Measurements from ENCODE around the gene GSDME.

The GSDME gene

GRCh38 chr7:24769014-24769830, 12.0 kb upstream of the GSDME start:
- no peak for DNase-seq

GRCh38 chr7:24767878-24768569, 10.8 kb upstream of the GSDME start:
- no peak for DNase-seq

GRCh38 chr7:24764972-24765744, 7.9 kb upstream of the GSDME start:
- DNase-seq, result no peak

- DNase-seq, result no peak
Measured at GRCh38 chr7:24764011-24764410, 6.7 kb upstream of the GSDME start.

- no peak for DNase-seq
Measured at GRCh38 chr7:24763303-24763901, 6.1 kb upstream of the GSDME start.

- no peak for DNase-seq
Measured at GRCh38 chr7:24762771-24763170, 5.5 kb upstream of the GSDME start.

GRCh38 chr7:24760968-24761367, 3.7 kb upstream of the GSDME start:
- DNase-seq, result no peak

GRCh38 chr7:24756545-24757352, 515 bp downstream of the GSDME start:
- no peak for DNase-seq

GRCh38 chr7:24755541-24756407, 1.5 kb downstream of the GSDME start:
- DNase-seq, result no peak

- DNase-seq, result no peak
Measured at GRCh38 chr7:24754906-24755506, 2.3 kb downstream of the GSDME start.

GRCh38 chr7:24752073-24752800, 5.0 kb downstream of the GSDME start:
- no peak for DNase-seq

- DNase-seq, result no peak
Measured at GRCh38 chr7:24751484-24751883, 5.8 kb downstream of the GSDME start.

GRCh38 chr7:24750441-24751055, 6.7 kb downstream of the GSDME start:
- DNase-seq, result no peak

- DNase-seq, result no peak
Measured at GRCh38 chr7:24748521-24748920, 8.7 kb downstream of the GSDME start.

- no peak for DNase-seq
Measured at GRCh38 chr7:24745355-24745754, 11.9 kb downstream of the GSDME start.

- no peak for DNase-seq
Measured at GRCh38 chr7:24743471-24743870, 13.8 kb downstream of the GSDME start.

GRCh38 chr7:24742506-24743162, 14.6 kb downstream of the GSDME start:
- DNase-seq, result no peak

- DNase-seq, result no peak
Measured at GRCh38 chr7:24741679-24742505, 15.4 kb downstream of the GSDME start.

Data from NCI-H2029 treated with DMSO at 0.1 percent for 48 hours (cell line).